ENCODE results near the gene OR10H2. TPM values are rescaled to one million over a fixed set of nuclear protein-coding genes. Genes with fewer than 3 reads are reported as not detected.

The OR10H2 gene
- total RNA-seq, 1 experiment from 2014 or later: not detected

- DNase-seq (ENCODE audit: low read depth, low spot score): no peak
- in situ Hi-C loops (cut with HindIII; ENCODE audit: low pct_unique_long_range_greater_than_20kb, low sequenced_read_pairs) (no loop called here), intact Hi-C loops (cut with micrococcal nuclease; ENCODE audit: unreplicated experiment) (no loop called here)
- Histone ChIP-seq H3K27me3 (ENCODE audit: control insufficient read depth, insufficient read depth, low read length) (peaks cover 4% of the 10 kb centered on the region), H3K4me3 (ENCODE audit: low read depth in 2 of 2, low read length in 2 of 2) (no peak overlapping the region), H3K27ac (ENCODE audit: low read length) (no peak overlapping the region), H3K9me3 (ENCODE audit: control insufficient read depth, insufficient read depth, low read depth, low read length) (no peaks in the 10 kb centered on the region), H3K4me1 (ENCODE audit: control insufficient read depth, insufficient read depth, low read length) (no peaks in the 10 kb centered on the region), H3K36me3 (ENCODE audit: control insufficient read depth, insufficient read depth, low read length) (no peaks in the 10 kb centered on the region)
- CTCF ChIA-PET: no interaction called here
- ATAC-seq: no peak
- POLR2A ChIA-PET: no interaction called here
- no peak for TF ChIP-seq SIN3A (IDR thresholded peaks at IDR 0.05; ENCODE audit: borderline replicate concordance, insufficient read depth, low read depth, low read length)
- TF ChIP-seq CTCF (IDR thresholded peaks at IDR 0.05): no peak
- TF ChIP-seq TCF7L2 (IDR thresholded peaks at IDR 0.05; ENCODE audit: low read depth, low read length): no peak
- TF ChIP-seq POLR2AphosphoS5 (IDR thresholded peaks at IDR 0.05; ENCODE audit: low read depth, low read length): no peak
- no peak for TF ChIP-seq REST (IDR thresholded peaks at IDR 0.05; ENCODE audit: insufficient read depth in 1 of 2, low read depth in 2 of 2, low read length in 1 of 2)
- BruUV-seq (replicated peaks): no TSS peak
Observed at GRCh38 chr19:15722956-15723355, 4.9 kb upstream of the OR10H2 start.

GRCh38 chr19:15730538-15730937 lies 2.7 kb downstream of the OR10H2 start:
- H3K4me1 ChIP-seq (ENCODE audit: control insufficient read depth, insufficient read depth, low read length): no peaks in the 10 kb centered on the region
- no peak for ATAC-seq

More at GRCh38 chr19:15730538-15730937, 2.7 kb downstream of the OR10H2 start:
- intact Hi-C loops (cut with micrococcal nuclease; ENCODE audit: unreplicated experiment) (no loop called here), in situ Hi-C loops (cut with HindIII; ENCODE audit: low pct_unique_long_range_greater_than_20kb, low sequenced_read_pairs) (no loop called here)
- no peak for TF ChIP-seq REST (IDR thresholded peaks at IDR 0.05; ENCODE audit: insufficient read depth in 1 of 2, low read depth in 2 of 2, low read length in 1 of 2)
- TF ChIP-seq TCF7L2 (IDR thresholded peaks at IDR 0.05; ENCODE audit: low read depth, low read length): no peak
- TF ChIP-seq SIN3A (IDR thresholded peaks at IDR 0.05; ENCODE audit: borderline replicate concordance, insufficient read depth, low read depth, low read length): no peak
- TF ChIP-seq POLR2AphosphoS5 (IDR thresholded peaks at IDR 0.05; ENCODE audit: low read depth, low read length): no peak
- no peak for TF ChIP-seq CTCF (IDR thresholded peaks at IDR 0.05)
- CTCF ChIA-PET: no interaction called here
- no peaks in the 10 kb centered on the region for H3K27me3 ChIP-seq (ENCODE audit: control insufficient read depth, insufficient read depth, low read length)
- H3K27ac ChIP-seq (ENCODE audit: low read length): no peak overlapping the region
- no peak for DNase-seq (ENCODE audit: low read depth, low spot score)
- POLR2A ChIA-PET: no interaction called here
- no peaks in the 10 kb centered on the region for H3K9me3 ChIP-seq (ENCODE audit: control insufficient read depth, insufficient read depth, low read depth, low read length)
- H3K36me3 ChIP-seq (ENCODE audit: control insufficient read depth, insufficient read depth, low read length): no peaks in the 10 kb centered on the region
- H3K4me3 ChIP-seq (ENCODE audit: low read depth in 2 of 2, low read length in 2 of 2): no peak overlapping the region
- BruUV-seq (replicated peaks): no TSS peak
